ENCODE measurements around the gene TOMM20L.

- TF ChIP-seq EZH2phosphoT487 (IDR thresholded peaks at IDR 0.05; ENCODE audit: low read depth): no peak
- TF ChIP-seq CTCF (IDR thresholded peaks at IDR 0.05; ENCODE audit: low read depth, low read length): no peak
Measured at GRCh38 chr14:58414845-58415244, 19.1 kb downstream of the TOMM20L start.
